H1 (cell line): ENCODE results near the gene NELFB. TPM values are rescaled to one million over a fixed set of nuclear protein-coding genes. Genes with fewer than 3 reads are reported as not detected.

Experiments
- CTCF ChIP-seq, 3 experiments: IDR thresholded peaks; 1 replicate in 2 of 3; 2 replicates in 1 of 3; pipeline versions ENCODE4 v1.5.1 to v1.6.1; 2011; ENCODE audit warnings: low read length in 3 of 3, mild to moderate bottlenecking in 3 of 3, inconsistent platforms in 2 of 3, low read depth in 1 of 3, moderate library complexity in 1 of 3; ENCODE audit not compliant: insufficient read depth in 1 of 3; ENCODE audit errors: control extremely low read depth in 1 of 3
- HDAC2 ChIP-seq, 2 experiments: fragments of 300-600 bp in 1 of 2; sonication (generic) in 1 of 2; IDR thresholded peaks; 2 replicates each; pipeline ENCODE4 v1.6.1; 2011 to 2012; ENCODE audit warnings: low read depth in 2 of 2, low read length in 2 of 2, mild to moderate bottlenecking in 2 of 2, moderate library complexity in 2 of 2, borderline replicate concordance in 1 of 2, inconsistent platforms in 1 of 2
- PHF8 ChIP-seq: fragments of 200-600 bp; sonication (generic); conservative IDR thresholded peaks from 2 replicates; pipeline ENCODE4 v1.7.1; 2012; ENCODE audit warnings: low read depth, mild to moderate bottlenecking, inconsistent platforms, low read length, moderate library complexity
- POLR2A ChIP-seq, 2 experiments: IDR thresholded peaks; 1 replicate in 1 of 2; 2 replicates in 1 of 2; pipeline ENCODE4 v1.6.1; 2011; ENCODE audit warnings: low read depth in 2 of 2, low read length in 2 of 2, mild to moderate bottlenecking in 2 of 2; ENCODE audit errors: control extremely low read depth in 1 of 2
- RXRA ChIP-seq: IDR thresholded peaks from 2 replicates; pipeline ENCODE4 v1.6.1; 2011; ENCODE audit warnings: low read depth, mild to moderate bottlenecking, low read length, moderate library complexity; ENCODE audit not compliant: insufficient read depth
- SAP30 ChIP-seq: fragments of 300-600 bp; sonication (generic); IDR thresholded peaks from 2 replicates; pipeline ENCODE4 v1.7.1; 2012; ENCODE audit warnings: low read length, moderate library complexity, mild to moderate bottlenecking, inconsistent platforms; ENCODE audit not compliant: insufficient read depth, insufficient replicate concordance
- SIX5 ChIP-seq: IDR thresholded peaks from 2 replicates; pipeline ENCODE4 v1.6.1; 2011; ENCODE audit warnings: mild to moderate bottlenecking, low read depth, low read length
- polyA plus RNA-seq, 7 experiments: library from polyadenylated mRNA; depleted of rRNA in 3 of 7; stranded (reverse) in 5 of 7; unstranded in 2 of 7; fragments of >200 nt in 5 of 7; fragments of 200-250 nt in 2 of 7; gene quantifications; 1 replicate in 5 of 7; 2 replicates in 1 of 7; 4 replicates in 1 of 7; pipeline versions ENCODE4 v1.2.1 to v1.2.3, GENCODE V29; 2011 to 2013; ENCODE audit warnings: missing spikeins in 2 of 7, mixed read lengths in 2 of 7
- total RNA-seq: library from RNA; stranded (reverse); fragmentation: NEBNext Ultra II Directional; extraction: Animal tissue kit (Norgen Biotek cat#: 25700); gene quantifications from 2 replicates; pipeline ENCODE4 v1.2.1, GENCODE V29; 2021

The NELFB gene
- total and polyA plus RNA-seq, 2 of the 8 experiments (the other 6 are each of a cell fraction or from before 2014, with no cell fraction given) = 57.6 to 78.0 TPM

- TF ChIP-seq CTCF (IDR thresholded peaks at IDR 0.05; ENCODE audit: control extremely low read depth in 1 of 3, insufficient read depth in 1 of 3, low read depth in 1 of 3, low read length in 3 of 3) (no peak), PHF8 (no peak), SIX5 (no peak), HDAC2 (IDR thresholded peaks at IDR 0.05; ENCODE audit: borderline replicate concordance in 1 of 2, low read depth in 2 of 2, low read length in 2 of 2) (no peak), POLR2A (IDR thresholded peaks at IDR 0.05; ENCODE audit: control extremely low read depth in 1 of 2, low read depth in 2 of 2, low read length in 2 of 2) (no peak), SAP30 (no peak), RXRA (no peak)
Measured at GRCh38 chr9:137218754-137219271, 36.3 kb upstream of the NELFB start (continued).
